Vagina (tissue), 2 donors: ENCODE data around the gene STX1A. TPM values are rescaled to one million over a fixed set of nuclear protein-coding genes. Genes with fewer than 3 reads are reported as not detected.

Experiments
- DNase-seq, 2 donors: peaks; one replicate each; pipeline ENCODE4 v3.0.0-alpha.2; 2017; ENCODE audit errors: extremely low spot score in 2 of 2
- H3K27ac ChIP-seq: fragments of 200-600 bp; sonication (generic); one replicate; pipeline ENCODE4 v1.5.1; 2019
- H3K27me3 ChIP-seq: fragments of 200-600 bp; sonication (generic); one replicate; pipeline ENCODE4 v1.5.1; 2019
- H3K36me3 ChIP-seq, 2 donors: fragments of 200-600 bp; sonication (generic); one replicate each; pipeline ENCODE4 v1.5.1; 2017 to 2019
- H3K4me1 ChIP-seq: fragments of 200-600 bp; sonication (generic); one replicate; pipeline ENCODE4 v1.5.1; 2019
- H3K4me3 ChIP-seq, 2 donors: fragments of 200-600 bp; sonication (generic); 1 replicate in 1 of 2; 2 replicates in 1 of 2; pipeline ENCODE4 v1.5.1; 2016 to 2019
- H3K9me3 ChIP-seq: fragments of 200-600 bp; sonication (generic); one replicate; pipeline ENCODE4 v1.5.1; 2019
- CTCF ChIP-seq, 3 experiments: fragments of 450-650 bp in 2 of 3; fragments of 200-600 bp in 1 of 3; sonication (generic) in 1 of 3; IDR thresholded peaks; one replicate each; pipeline ENCODE4 v1.5.1; 2017 to 2019; ENCODE audit warnings: antibody characterized with exemption in 3 of 3, mild to moderate bottlenecking in 2 of 3, moderate library complexity in 2 of 3
- POLR2A ChIP-seq, 2 donors: fragments of 450-650 bp; IDR thresholded peaks; one replicate each; pipeline ENCODE4 v1.6.1; 2017; ENCODE audit warnings: antibody characterized with exemption in 2 of 2, mild to moderate bottlenecking in 2 of 2, moderate library complexity in 2 of 2
- POLR2AphosphoS5 ChIP-seq, 2 donors: sonication (generic); formaldehyde crosslinking; IDR thresholded peaks; one replicate each; pipeline ENCODE4 v1.9.0; 2017; ENCODE audit warnings: antibody characterized with exemption in 2 of 2, mild to moderate bottlenecking in 2 of 2, low read depth in 1 of 2; ENCODE audit not compliant: insufficient read depth in 1 of 2
- intact Hi-C: fragments of 100-400 bp; cut with DNase I; formaldehyde crosslinking; loops from one replicate; pipeline ENCODE4 v1.15.1; 2023
- total RNA-seq: library from RNA; depleted of rRNA; stranded (reverse); fragments of >200 nt; gene quantifications from one replicate; pipeline ENCODE4 v1.2.3, GENCODE V29; 2016

Gene STX1A
- total RNA-seq, 1 donor from 2014 or later = 17.2 TPM

- TF ChIP-seq POLR2A (IDR thresholded peaks at IDR 0.05) (no peak), POLR2AphosphoS5 (IDR thresholded peaks at IDR 0.05; ENCODE audit: insufficient read depth in 1 of 2, low read depth in 1 of 2) (no peak), CTCF (IDR thresholded peaks at IDR 0.05) (no peak)
- peaks cover 0 to 16% of the 10 kb centered on the region in 2 donors for H3K36me3 ChIP-seq
- DNase-seq = no peak
- no peak overlapping the region for H3K4me3 ChIP-seq
- H3K27ac ChIP-seq = no peak overlapping the region
- intact Hi-C loops = no loop called here
- peaks cover 12% of the 10 kb centered on the region for H3K4me1 ChIP-seq
- H3K27me3 ChIP-seq = no peaks in the 10 kb centered on the region
- H3K9me3 ChIP-seq = no peaks in the 10 kb centered on the region
Measured at GRCh38 chr7:73735528-73735905, 16.0 kb upstream of the STX1A start.

GRCh38 chr7:73734619-73735527, 15.4 kb upstream of the STX1A start:
- peaks cover 12% of the 10 kb centered on the region for H3K4me1 ChIP-seq
- H3K36me3 ChIP-seq = peaks cover 0 to 16% of the 10 kb centered on the region in 2 donors
- H3K9me3 ChIP-seq = no peaks in the 10 kb centered on the region
- no peaks in the 10 kb centered on the region for H3K27me3 ChIP-seq
- TF ChIP-seq POLR2A (IDR thresholded peaks at IDR 0.05) (no peak), POLR2AphosphoS5 (IDR thresholded peaks at IDR 0.05; ENCODE audit: insufficient read depth in 1 of 2, low read depth in 1 of 2) (peak in 1 of 2 donors; percentile 57), CTCF (IDR thresholded peaks at IDR 0.05) (peak in 1 of 3 experiments; percentile 65)
- H3K27ac ChIP-seq = no peak overlapping the region
- no peak overlapping the region for H3K4me3 ChIP-seq
- no peak for DNase-seq
- intact Hi-C loops = no loop called here

- no peak overlapping the region for H3K4me3 ChIP-seq
- intact Hi-C loops = no loop called here
- peaks cover 1% of the 10 kb centered on the region for H3K4me1 ChIP-seq
- peaks cover 0 to 16% of the 10 kb centered on the region in 2 donors for H3K36me3 ChIP-seq
- no peaks in the 10 kb centered on the region for H3K9me3 ChIP-seq
- H3K27me3 ChIP-seq = no peaks in the 10 kb centered on the region
- no peak for DNase-seq
- no peak overlapping the region for H3K27ac ChIP-seq
- TF ChIP-seq CTCF (IDR thresholded peaks at IDR 0.05) (no peak), POLR2AphosphoS5 (IDR thresholded peaks at IDR 0.05; ENCODE audit: insufficient read depth in 1 of 2, low read depth in 1 of 2) (no peak), POLR2A (IDR thresholded peaks at IDR 0.05) (no peak)
Measured at GRCh38 chr7:73732397-73732796, 12.9 kb upstream of the STX1A start.

DNA sequence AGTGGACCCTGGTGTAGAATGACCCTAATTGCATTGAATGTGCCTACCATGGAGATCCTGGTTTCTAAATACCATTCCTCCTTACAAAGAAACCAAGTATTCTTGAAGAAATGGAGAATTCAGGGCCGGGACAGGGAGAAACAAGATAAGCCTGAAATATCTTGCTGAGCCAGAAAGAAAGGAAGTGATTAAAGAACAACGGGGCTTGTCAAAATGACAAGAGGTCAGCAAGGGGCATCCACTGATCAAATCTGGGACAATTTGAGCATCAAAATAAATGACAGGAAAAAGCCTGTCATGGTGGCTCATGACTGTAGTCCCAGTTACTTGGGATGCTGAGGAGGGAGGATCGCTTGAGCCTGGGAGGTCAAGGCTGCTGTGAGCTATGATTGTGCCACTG, 11.0 kb upstream of the STX1A start:
- no peaks in the 10 kb centered on the region for H3K9me3 ChIP-seq
- intact Hi-C loops = no loop called here
- no peaks in the 10 kb centered on the region for H3K36me3 ChIP-seq
- no peaks in the 10 kb centered on the region for H3K4me1 ChIP-seq
- H3K27ac ChIP-seq = no peak overlapping the region
- no peaks in the 10 kb centered on the region for H3K27me3 ChIP-seq
- TF ChIP-seq CTCF (IDR thresholded peaks at IDR 0.05) (no peak), POLR2AphosphoS5 (IDR thresholded peaks at IDR 0.05; ENCODE audit: insufficient read depth in 1 of 2, low read depth in 1 of 2) (no peak), POLR2A (IDR thresholded peaks at IDR 0.05) (no peak)
- no peak overlapping the region for H3K4me3 ChIP-seq
- DNase-seq = no peak

GRCh38 chr7:73728551-73728950, 9.1 kb upstream of the STX1A start:
- no peak overlapping the region for H3K27ac ChIP-seq
- no peaks in the 10 kb centered on the region for H3K36me3 ChIP-seq
- intact Hi-C loops = no loop called here
- no peaks in the 10 kb centered on the region for H3K27me3 ChIP-seq
- no peaks in the 10 kb centered on the region for H3K9me3 ChIP-seq
- H3K4me1 ChIP-seq = no peaks in the 10 kb centered on the region
- H3K4me3 ChIP-seq = no peak overlapping the region
- DNase-seq = no peak
- TF ChIP-seq POLR2A (IDR thresholded peaks at IDR 0.05) (no peak), POLR2AphosphoS5 (IDR thresholded peaks at IDR 0.05; ENCODE audit: insufficient read depth in 1 of 2, low read depth in 1 of 2) (no peak)
